ENCODE data around the gene CPEB4.

- TF ChIP-seq CTCF (conservative IDR thresholded peaks at IDR 0.05; ENCODE audit: low read depth in 2 of 2) (no peak), EZH2phosphoT487 (IDR thresholded peaks at IDR 0.05; ENCODE audit: unreplicated experiment) (no peak), POLR2AphosphoS5 (IDR thresholded peaks at IDR 0.05; ENCODE audit: low read depth) (no peak), EZH2 (IDR thresholded peaks at IDR 0.05; ENCODE audit: low read depth, unreplicated experiment) (no peak), REST (IDR thresholded peaks at IDR 0.05; ENCODE audit: unreplicated experiment) (no peak)
Measured at GRCh38 chr5:173862047-173862477, 26.1 kb upstream of the CPEB4 start.
